GM19099 (cell line): ENCODE data around the gene BACE1.

Experiments
- POLR2A ChIP-seq: IDR thresholded peaks from 3 replicates; pipeline ENCODE4 v1.6.1; 2011; ENCODE audit warnings: low read depth; ENCODE audit not compliant: insufficient read length; ENCODE audit errors: extremely low read depth

Gene BACE1

DNA sequence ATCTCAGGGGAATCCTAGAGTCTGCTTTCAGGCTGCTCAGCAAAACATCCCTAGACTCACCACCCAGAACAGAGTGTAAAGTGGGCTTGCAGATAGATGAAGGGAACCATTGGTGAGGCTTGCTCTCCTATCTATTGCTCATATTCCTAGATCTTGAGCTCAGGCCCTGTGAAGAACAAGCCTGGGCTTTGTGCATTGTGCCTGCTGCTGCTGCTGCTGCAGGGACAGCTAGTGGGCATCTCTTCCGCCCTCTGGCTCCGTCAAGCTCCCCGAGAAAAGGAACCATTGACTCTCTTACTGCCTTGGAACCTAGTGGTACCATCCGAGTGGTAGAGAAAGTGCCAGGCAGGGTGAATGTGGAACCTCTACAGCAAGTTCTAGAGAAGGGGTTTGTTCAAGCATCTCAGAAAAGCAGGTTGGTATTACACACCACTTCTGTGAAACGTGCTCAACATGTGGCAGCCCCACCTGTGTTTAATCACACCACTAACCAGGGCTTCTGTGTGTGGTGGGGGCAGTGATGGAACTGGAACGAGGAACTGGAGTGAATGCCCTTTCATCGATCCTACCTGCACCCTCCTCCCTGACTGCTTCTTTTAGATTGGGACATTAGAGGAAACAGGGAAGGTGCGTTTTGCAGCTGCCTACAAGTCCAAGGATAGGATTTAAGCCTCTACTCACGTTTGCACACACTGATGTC lies 20.5 kb downstream of the BACE1 start:
- TF ChIP-seq POLR2A: no peak

DNA sequence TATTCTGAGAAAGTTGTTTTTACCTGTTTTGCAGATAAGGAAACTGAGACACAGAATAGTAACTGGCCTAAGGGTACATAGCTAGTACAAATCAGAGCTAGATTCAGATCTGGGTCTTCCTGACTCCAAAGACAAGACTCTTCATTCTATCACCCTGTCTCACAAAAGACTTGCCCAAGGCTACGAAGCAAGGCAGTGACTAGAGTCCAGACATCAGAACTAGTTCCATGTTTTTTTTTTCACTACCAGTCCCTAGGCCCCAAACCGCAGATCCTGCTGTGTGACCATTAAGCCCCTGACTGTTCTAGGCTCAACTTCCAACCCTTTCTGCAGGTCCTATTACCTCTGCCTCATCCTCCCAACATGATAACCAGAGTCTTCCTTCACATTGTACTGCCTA lies 23.4 kb downstream of the BACE1 start:
- no peak for TF ChIP-seq POLR2A

DNA sequence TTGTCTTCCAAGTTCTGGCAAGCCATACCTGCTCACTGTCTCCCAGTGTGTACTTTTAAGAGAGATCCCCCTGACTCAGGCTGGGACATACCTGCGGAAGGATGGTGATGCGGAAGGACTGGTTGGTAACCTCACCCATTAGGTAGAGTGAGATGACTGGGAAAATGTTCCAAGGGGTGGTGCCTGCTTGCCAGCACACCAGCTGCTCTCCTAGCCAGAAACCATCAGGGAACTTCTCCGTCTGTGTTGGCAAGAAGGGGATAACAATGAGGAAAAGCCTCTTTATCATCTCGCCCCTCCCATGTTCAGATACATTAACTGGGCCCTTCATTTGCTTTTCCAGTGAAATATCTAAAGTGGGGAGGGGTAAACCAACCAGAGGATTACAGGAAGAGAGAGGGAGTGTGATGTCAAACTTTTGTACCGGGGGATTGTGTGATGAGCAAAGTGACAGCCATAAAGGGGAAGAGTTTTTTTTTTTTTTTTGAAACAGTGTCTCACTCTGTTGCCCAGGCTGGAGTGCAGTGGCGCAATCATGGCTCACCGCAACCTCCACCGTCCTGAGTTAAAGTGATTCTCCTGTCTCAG lies 25.2 kb downstream of the BACE1 start, which contains the start of gene BACE1-AS:
Gene BACE1-AS (plus strand): TSS at position 538 of the 588 bp plus-strand sequence.
- no peak for TF ChIP-seq POLR2A

DNA sequence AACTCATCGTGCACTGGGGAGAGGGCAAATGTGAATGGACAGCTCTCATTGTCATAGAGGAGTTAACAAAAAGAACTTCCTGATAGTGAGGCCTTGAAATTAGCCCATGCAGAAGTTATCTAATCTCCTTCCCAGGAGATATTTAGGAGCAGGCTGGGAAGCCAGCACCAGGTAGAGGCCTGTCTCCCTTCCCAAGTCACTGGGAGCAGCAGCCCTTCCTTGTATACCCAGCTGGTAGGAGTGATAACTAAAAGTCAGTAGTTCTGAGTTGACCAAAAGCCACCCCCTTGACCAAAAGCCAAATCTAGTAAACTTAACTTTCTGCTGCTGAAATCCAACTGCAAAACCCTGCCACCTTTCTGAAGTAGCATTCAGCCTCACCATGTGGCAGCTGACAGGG lies 26.3 kb downstream of the BACE1 start:
- TF ChIP-seq POLR2A: no peak

DNA sequence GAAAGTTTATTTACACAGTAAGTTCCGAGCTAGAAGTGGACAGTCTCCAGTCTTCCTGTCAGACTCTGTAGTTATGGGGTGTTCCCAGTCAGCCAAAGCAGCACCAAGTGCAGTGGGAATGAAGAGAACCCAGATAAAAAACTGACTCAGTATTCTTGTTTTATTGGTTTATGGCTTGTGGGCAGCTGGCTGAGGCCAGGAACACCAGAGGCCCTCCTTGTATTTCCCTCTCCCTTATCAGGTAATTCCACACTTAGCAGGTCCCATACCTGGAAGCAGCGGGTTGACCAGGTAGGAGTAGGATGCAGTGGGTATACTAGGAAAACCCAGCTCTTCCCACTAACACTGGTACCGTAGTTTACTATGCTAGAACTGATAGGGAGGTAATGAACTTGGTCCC lies 28.4 kb downstream of the BACE1 start:
- no peak for TF ChIP-seq POLR2A

DNA sequence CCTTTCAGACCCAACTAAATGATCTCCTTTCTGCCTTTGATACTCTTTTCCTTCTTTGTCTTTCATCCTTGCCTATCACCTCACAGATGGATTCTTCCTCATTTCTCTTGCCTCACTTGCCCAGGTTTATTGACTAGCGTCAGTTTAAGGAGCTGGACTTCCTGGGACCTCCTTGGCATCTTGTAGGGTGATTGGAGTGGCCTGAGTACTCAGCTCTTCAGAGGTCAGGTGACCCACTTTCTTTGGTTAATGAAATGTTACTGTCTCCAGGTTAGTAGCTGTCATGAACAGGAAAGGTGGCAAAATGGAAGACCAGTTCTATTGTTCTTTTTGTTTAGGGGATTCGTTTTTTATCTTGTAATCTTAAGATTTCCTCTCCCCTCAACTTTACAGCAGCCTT lies 29.5 kb downstream of the BACE1 start:
- no peak for TF ChIP-seq POLR2A

DNA sequence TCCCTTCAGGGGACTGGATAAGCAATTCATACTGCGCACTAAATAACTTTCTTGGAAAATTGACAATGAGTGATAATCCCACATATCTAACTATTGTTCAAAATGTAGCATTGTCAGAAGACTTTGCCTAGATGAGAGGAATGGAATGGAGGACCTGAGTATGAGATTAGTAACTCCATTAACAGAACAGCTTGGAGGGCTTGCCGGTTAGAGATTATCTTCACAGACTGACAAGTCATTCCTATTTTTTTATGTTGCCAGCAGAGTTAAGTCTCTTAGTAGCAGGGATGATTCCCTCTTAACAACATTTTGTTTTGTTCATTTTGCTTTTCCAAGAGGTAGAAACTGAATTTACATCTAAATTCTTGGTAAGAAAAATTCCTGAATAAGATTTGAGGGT lies 32.0 kb downstream of the BACE1 start:
- TF ChIP-seq POLR2A: no peak

DNA sequence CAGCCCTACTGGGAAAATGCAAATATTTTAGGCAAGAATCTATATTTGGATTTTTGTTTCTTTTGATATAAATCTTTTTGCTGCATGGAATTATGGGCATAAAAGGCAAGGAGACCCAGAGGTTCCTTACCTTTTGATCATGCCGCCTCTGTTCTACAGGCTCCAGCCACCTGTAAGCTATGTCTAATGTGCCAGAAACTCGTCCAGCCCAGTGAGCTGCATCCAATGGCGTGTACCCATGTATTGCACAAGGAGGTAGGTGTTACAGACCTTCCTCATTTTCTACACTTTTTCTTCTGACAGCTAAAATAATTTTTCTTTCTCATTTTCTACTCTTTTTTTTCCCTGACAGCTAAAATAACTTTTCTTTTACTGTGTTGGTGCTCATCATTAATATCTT lies 33.1 kb downstream of the BACE1 start:
- no peak for TF ChIP-seq POLR2A

DNA sequence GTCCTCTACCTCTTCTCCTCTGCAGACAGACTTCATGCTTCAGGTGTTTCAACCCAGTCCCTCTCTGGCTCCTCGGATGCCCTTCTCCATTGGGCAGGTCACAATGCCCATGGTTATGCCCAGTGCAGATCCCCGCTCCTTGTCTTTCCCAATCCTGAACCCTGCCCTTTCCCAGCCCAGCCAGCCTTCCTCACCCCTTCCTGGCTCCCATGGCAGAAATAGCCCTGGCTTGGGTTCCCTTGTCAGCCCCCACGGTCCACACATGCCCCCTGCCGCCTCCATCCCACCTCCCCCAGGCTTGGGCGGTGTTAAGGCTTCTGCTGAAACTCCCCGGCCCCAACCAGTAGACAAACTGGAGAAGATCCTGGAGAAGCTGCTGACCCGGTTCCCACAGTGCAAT lies 34.2 kb downstream of the BACE1 start:
- no peak for TF ChIP-seq POLR2A

DNA sequence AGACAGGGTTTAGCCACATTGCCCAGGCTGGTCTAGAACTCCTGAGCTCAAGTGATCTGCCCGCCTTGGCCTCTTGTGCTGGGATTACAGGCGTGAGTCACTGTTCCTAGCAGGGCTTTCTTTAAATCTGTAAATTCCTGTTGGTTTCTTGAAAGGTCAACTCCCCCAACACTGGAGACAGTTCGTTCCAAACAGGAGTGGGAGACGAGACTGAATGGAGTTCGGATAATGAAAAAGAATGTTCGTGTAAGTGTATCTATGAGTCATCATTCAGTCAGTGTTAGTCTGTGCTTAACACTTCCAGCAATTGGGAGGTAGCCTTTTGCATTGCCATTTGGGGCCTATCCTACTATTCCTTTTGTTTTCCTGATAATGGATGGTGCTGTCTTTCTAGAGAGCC lies 34.9 kb downstream of the BACE1 start:
- no peak for TF ChIP-seq POLR2A

DNA sequence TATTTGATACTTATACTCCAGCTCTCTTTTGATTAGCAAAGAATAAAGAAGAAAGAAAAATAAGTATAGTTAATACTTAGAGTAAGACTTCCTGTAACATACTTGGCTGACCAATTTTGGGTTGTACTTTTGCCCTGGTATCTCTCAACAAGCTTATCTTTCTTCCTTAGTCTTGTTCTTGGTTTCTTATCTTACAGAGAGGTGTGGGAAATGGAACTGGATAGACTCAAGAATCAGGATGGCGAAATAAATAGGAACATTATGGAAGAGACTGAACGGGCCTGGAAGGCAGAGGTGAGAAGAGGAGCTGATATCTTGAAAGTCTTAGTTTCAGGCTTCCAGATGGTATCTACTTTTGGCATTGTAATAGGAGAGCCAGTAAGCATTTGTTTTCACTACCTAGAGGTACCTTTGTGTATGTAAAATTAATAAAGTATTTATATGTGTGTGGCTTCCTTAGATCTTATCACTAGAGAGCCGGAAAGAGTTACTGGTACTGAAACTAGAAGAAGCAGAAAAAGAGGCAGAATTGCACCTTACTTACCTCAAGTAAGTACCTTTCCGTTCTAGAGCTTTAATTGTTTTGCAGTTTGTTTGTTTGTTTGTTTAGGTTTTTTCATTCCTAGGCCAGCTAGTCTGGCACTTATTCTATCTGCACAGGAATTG lies 36.2 kb downstream of the BACE1 start:
- no peak for TF ChIP-seq POLR2A

DNA sequence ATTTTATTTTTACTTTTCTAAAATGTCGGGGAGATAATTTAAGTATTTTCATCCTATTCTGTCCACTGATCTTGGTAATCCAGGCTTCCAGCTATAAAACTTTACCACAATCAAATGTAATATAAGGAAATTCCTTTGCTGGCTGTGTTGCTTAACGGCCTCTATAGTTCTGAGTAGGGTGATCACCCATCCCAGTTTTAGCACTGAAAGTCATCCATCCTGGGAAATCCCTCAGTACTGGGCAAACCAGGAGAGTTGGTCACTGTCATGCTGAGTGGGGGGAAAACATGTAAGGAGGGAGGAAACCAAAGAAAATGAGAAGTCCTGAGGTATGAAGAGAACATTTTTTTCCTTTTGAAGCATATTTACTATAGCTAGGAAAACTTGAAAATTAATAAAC lies 37.7 kb downstream of the BACE1 start:
- no peak for TF ChIP-seq POLR2A

DNA sequence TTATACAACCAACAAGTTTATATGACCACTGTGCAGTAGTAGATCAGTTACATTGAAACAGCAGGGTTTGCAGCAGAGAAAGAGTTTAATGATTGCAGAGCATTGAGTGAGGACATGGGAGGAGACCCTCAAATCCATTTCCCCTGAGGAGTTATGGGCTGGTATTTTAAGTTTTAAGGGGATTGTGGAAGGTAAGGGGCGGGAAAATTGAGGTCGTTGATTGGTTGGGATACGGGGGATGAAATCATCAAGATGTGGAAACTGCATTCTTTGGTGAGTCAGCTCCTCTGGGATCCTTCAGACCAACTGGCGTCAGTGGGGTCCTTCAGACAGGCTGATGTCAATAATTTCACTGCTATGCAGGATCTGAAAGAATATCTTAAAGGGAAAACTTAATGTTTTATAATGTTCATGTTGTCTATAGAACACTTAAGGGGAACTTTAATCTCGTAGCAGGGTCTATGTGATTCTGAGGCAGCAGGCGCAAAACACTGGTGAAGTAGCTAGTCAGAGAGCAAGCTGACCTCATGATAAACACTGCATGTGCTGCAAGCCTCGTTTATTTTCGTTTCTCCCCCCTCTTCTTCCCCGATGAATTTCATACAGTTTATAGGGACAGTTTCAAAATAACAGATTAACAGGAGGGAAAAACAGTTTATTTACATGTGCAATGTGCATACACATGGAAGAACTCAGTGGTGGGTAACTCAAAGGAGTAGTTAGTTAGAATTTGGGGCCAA lies 42.3 kb downstream of the BACE1 start:
- no peak for TF ChIP-seq POLR2A

DNA sequence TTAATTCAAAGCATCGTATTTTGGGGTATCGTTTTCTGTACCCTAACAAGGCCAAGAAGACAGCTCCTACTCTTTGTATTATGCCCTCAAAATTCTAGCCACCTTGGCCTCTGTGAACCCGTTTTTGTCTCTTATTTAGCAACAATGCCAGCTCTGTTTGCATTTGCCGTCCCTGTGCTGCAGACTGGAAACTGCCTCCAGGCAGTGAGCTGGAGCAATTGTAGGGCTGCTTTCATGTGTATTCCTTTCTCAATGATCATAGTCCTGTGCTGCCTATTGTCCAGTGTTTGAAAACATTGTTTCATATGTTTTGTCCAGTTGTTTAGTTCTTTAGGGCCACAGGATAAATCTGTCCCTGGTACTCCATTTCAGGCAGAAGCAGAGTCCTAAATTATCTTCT lies 44.8 kb downstream of the BACE1 start:
- TF ChIP-seq POLR2A: no peak

DNA sequence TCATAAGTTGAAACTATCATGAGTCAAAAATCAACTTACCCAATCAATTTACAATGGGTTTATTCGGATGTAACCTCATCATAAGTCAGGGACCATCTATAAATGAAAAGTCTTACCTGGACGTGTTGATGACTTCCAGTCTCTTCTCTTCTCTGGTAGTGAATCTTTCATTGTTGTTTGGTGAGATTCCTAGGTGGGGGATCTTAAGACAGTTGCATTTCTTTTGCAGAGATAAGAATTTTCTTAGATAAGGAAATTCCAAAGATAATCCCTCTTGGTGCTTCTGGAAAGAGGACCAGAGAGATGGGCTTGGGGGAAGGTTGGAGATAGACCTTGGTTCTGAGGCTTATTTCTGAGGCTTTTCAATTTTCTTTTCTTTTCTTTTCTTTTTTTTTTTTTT lies 46.2 kb downstream of the BACE1 start:
- TF ChIP-seq POLR2A: no peak
